IPS-18a (cell line): ENCODE measurements around the gene SOS1.

Experiments used
- H3K27ac ChIP-seq: one replicate; pipeline ENCODE4 v1.5.1; 2013; ENCODE audit warnings: low read length
- H3K27me3 ChIP-seq: one replicate; pipeline ENCODE4 v1.6.1; 2013; ENCODE audit warnings: mild to moderate bottlenecking, low read length; ENCODE audit not compliant: control insufficient read depth, insufficient read depth
- H3K36me3 ChIP-seq: one replicate; pipeline ENCODE4 v1.6.1; 2013; ENCODE audit warnings: low read depth, low read length; ENCODE audit not compliant: control insufficient read depth
- H3K4me1 ChIP-seq: one replicate; pipeline ENCODE4 v1.6.1; 2013; ENCODE audit warnings: low read depth, low read length; ENCODE audit not compliant: control insufficient read depth
- H3K4me3 ChIP-seq: one replicate; pipeline ENCODE4 v1.5.1; 2013; ENCODE audit warnings: low read length
- H3K9ac ChIP-seq: one replicate; pipeline ENCODE4 v1.6.1; 2013; ENCODE audit warnings: mild to moderate bottlenecking, low read length, moderate library complexity
- H3K9me3 ChIP-seq: one replicate; pipeline ENCODE4 v1.6.1; 2013; ENCODE audit warnings: low read depth, low read length; ENCODE audit not compliant: control insufficient read depth

Gene SOS1

GRCh38 chr2:38935568-38936172, 185.2 kb downstream of the SOS1 start:
- H3K4me1 ChIP-seq: no peaks in the 10 kb centered on the region
- no peak overlapping the region for H3K9ac ChIP-seq
- H3K27me3 ChIP-seq: no peaks in the 10 kb centered on the region
- no peak overlapping the region for H3K27ac ChIP-seq
- no peaks in the 10 kb centered on the region for H3K36me3 ChIP-seq
- H3K4me3 ChIP-seq: no peak overlapping the region
- no peaks in the 10 kb centered on the region for H3K9me3 ChIP-seq

- H3K4me3 ChIP-seq: no peak overlapping the region
- no peaks in the 10 kb centered on the region for H3K36me3 ChIP-seq
- no peaks in the 10 kb centered on the region for H3K27me3 ChIP-seq
- no peak overlapping the region for H3K9ac ChIP-seq
- no peaks in the 10 kb centered on the region for H3K9me3 ChIP-seq
- no peaks in the 10 kb centered on the region for H3K4me1 ChIP-seq
- H3K27ac ChIP-seq: no peak overlapping the region
Measured at GRCh38 chr2:38934742-38935141, 186.1 kb downstream of the SOS1 start.

- Histone ChIP-seq H3K4me1 (no peaks in the 10 kb centered on the region), H3K27ac (no peak overlapping the region), H3K36me3 (no peaks in the 10 kb centered on the region), H3K9ac (no peak overlapping the region), H3K4me3 (no peak overlapping the region), H3K9me3 (no peaks in the 10 kb centered on the region), H3K27me3 (no peaks in the 10 kb centered on the region)
Measured at GRCh38 chr2:38933653-38934052, 187.2 kb downstream of the SOS1 start.

- Histone ChIP-seq H3K27ac (no peak overlapping the region), H3K4me1 (no peaks in the 10 kb centered on the region), H3K9ac (no peak overlapping the region), H3K9me3 (no peaks in the 10 kb centered on the region), H3K4me3 (no peak overlapping the region), H3K36me3 (no peaks in the 10 kb centered on the region), H3K27me3 (no peaks in the 10 kb centered on the region)
Measured at GRCh38 chr2:38932586-38932985, 188.3 kb downstream of the SOS1 start.
